HTR-8/SVneo (cell line): Measurements from ENCODE around the gene OTX2.

Experiments used
- DNase-seq: peaks from one replicate; pipeline ENCODE4 v3.0.0; 2011; ENCODE audit warnings: low spot score, mixed read lengths; ENCODE audit not compliant: insufficient read length
- FAIRE-seq: peaks from 2 replicates; lab custom pipeline; 2011; peaks lifted over from hg19 to GRCh38; lab: Jason Lieb, UNC

The OTX2 gene

DNA sequence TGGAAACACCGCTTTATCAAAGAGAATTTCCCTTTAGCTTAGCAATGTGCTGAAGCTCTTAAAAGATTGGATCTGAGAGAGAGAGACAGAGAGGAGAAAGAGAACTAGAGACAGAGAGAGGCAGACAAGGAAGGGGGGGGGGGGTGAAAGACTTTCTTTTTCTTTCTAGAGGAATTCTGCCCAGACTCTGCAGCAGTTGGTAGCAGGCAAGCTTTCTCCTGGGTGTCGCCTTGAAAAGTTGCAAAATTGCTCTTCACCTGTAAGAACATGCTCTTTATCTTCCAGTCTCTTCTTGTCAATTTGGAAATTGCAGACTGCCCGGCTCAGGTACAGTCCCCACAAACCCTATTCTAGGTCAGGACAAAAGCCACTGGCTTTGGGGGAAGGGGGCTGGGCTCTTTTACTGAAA lies 2.9 kb upstream of the OTX2 start:
- DNase-seq = no peak
- no peak for FAIRE-seq

DNA sequence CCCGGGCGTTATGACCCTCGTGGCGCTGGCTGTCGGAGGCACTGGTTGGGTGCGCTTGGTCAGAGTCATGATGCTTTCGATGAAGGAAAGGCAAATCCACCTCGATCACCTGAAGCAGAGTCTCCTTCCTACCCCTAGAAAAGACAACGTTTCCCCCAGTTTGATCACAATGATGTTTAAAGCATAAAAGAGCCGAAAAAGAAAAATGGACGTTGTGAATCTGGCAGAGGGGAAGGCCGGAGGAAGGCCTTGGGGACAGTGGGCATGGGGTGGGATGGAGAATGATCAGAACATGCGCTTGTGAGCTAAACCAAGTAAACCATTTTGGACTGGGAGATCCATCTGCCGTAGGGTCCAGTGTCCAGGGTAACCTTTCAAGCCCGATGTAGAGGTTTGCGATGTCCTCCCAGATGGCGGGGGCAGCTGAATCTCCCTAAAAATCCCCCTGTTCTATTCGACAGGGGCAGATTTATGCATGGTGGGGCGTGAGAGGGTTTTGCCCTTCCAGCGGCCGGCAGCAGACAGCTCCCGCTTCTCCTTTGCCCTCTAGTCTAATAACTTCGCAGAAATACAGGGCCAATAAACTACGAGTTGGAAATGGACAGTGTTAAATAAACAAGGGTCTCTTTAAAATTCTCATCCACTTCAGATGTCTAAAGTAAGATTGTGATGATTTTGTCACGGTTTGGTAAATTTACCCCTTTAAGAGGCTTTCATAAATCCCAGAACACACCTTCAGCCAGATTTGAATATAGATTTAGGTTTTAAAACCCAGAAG lies 2.3 kb upstream of the OTX2 start:
- FAIRE-seq = peak; percentile 86
- no peak for DNase-seq

DNA sequence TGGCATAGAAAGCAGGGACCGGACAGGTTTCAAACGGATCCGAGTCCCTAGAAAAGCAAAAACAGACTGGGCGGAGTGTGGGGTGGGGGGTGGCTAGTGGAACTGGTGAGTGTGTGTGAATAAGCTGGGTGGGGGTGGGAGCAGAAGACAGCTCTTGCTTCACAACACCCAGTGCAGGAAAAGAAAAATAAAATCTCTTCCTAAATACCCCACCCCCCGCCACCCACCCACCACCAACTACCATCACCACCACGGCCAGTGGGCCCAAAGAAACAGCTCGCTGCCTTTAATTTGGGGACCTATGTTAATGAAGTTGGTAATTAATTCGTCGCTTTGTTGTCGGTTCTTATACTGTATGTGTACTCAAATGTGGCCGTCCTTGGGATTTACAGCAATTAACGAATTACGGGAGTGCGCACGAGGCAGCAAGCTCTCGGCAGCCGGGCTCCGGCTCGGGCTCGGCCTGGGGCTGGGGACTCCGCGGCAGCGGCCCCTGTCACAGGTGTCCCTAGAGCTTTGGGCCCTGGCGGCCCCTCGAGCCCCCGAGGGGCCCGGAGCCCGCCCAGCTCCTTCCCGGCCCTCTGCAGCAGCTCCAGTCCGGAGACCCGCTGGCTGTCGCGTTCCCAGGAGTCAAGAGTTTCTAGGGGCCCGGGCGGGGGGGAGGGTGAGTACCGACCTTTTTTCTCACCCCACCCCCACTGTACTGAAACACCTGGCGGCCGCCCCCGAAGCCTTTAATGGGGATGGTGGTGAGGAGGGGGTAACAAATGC lies 1.5 kb upstream of the OTX2 start:
- FAIRE-seq = no peak
- DNase-seq = no peak

DNA sequence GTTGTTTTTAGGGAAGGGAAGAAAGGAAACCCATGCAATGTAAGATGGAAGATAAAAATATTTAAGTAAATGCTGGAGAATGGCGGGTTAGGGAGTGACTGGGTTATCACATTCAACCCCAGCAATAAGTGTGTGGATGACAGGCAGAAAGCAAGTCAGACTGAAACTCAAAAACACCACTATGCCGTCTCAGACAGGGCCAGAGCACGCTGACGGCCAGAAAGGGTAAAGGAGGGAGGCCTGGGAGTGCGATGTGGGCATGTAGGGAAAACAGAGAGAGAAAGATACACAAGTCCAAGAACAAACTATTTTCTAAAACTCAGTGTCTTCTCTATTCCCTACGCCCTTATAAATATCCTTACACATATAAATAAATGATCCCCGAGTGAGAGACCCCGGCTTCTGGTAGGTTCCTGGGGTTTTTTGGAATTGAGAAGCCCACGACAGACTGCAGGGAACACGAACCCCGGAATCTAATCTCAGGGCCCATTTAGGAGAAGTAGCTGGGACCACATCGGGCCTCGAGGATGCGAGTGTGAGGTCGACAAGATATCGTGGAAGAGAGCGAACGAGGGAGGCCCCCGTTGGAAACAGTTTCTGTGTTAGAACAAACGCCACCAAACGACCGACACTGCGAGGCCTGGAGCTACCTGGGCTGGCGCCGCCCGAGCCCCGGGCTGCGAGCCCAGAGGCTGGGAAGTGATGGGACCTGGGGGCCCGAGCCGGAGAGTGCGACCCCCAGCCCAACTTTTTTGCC lies 735 bp upstream of the OTX2 start:
- FAIRE-seq (no peak), DNase-seq (no peak)

DNA sequence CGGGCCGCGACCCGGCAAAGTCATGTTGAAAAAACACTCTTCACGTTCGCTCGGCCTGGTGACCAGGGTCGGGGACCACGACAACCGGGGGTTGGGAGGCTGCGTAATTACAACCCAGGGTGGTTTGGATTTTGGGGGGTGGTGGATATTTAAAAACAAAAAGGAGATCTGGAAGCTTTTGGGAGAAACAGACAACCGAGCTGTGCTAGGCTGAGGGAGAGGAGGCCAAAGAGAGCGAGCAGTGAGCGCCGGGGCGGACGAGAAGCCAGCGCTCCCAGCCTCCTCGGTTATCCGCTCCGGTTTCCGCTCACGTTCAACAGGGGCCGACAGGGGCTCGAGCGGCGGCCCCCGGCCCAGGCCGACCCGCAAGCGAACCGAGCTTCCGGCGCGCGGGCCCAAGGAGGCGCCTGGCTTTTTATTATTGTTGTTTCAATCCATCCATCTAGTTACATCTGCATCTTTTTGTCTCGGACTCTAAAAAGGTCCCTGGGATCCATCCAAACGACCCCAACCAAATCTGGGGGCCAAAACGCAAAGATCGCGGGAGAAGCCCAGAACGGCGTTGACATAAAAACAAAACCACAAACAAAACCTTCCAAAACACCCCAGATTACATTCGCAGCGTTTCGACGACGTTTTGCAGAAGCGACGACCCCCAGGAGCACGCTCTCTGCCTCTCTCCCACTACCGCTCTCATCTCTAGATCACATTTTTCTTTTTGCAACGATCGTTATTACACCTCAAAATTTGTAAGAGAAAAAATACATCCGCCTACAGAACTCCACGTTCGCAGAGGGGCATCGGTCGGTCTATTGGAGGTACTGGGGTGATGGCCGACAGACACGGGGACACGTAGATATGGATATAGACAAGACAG lies 771 bp downstream of the OTX2 start:
- DNase-seq (no peak), FAIRE-seq (no peak)

DNA sequence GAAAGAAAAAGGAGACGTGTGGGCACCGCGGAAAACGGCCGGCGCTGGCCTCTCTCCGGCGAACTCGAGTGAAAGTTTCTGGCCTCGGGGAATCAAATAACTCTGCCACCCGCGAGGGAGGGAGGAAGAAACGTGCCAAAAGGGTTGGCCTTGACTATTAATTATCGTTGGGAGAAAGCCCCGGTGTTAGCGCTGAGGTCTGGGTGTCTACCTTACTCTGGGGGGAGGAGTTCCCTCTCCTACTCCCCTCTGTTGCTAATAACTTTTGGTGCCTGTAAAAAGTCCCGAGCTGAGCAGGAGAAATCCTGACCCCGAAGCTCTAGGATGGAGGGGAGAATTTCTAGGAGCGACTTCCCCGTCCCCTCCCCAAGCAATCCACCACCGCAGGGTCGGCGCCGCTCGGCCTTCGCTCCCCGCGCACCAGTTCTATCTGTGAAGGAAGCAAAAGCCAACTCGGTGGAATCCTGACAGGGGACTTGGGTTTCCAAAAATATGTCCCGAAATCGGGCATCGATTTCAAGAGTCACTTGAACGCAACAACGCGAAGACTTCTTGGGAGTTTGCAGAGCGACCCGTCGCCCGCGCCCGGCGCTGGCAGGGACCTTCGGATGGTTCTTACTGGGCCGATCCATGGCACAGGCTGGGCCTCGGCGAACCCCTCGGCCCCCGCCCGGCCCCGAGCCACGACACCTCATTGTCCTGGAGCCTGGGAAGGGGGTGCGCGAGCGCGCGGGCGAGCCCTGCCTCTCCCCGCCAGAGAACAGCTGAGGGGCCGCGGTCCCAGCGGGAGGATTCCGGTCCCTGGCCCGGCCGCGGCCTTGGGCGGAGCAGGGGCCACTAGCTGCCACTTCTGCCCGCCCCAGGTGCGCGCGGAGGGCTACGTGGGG lies 1.7 kb downstream of the OTX2 start:
- DNase-seq (no peak), FAIRE-seq (no peak)

DNA sequence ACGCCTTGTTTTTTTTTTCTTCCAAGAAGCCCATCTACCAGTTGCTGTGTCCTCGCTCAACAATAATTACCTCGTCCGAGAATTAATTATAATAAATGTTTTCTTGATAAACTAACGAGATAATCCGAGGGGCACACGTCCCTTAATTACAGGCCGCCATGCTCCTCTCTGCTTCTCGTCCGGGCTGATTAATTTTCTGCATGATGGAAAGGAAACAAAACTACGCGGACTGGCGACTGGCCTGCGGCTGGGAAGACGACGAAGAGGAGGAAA lies 2.2 kb downstream of the OTX2 start:
- DNase-seq (no peak), FAIRE-seq (no peak)

DNA sequence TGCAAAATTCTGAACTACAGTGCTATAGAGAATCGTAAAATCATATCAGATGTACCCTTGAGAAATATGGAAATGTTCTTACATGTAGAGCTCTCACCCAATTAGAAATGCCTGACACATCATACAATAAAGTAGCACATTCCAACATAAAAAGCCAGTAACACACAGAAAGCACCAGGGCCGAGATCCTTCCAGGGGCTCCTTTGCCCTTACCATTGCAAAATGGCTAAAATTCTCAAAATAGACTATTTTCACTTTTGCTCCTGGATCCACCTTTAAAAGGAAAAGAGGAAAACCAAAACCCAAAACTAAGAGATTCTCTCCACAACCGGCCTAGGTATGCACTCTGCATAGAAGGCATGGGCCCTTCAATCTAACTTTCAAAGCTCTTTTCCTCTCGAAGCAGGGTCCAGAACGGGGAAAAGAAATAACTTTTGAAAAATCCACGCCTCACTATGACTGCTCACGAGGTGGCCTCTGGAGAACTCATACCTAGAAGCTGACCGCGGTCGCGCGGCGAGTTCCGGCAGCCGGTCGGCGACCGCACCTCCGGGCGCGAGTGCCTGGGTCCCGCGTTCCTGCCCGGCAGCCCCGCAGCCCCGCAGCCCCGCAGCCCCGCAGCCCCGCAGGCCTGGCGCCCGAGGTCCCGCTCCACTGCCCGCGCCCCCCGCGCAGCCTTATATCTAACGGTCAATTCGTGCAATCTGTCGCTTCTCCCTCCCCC lies 2.7 kb downstream of the OTX2 start:
- no peak for DNase-seq
- FAIRE-seq = peak; percentile 9

DNA sequence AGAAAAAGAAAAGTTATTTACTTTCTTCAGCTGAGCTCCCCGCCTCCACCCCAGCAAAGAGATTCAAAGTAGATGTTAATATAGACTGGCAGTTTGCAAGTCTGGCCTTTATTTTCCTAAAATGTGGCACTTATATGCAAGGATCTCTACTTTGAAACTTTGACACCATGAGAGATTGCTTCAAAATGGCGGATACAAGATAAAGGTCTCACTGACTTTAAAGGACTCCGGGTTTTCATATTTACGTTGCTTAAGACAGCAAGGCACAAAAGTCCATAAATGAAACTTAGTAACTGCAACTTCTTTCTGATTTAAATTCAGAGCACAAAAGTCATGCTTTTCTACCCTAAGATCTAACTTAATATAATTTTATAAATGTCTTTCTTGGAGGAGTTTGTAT lies 3.5 kb downstream of the OTX2 start:
- DNase-seq = no peak
- FAIRE-seq = no peak

DNA sequence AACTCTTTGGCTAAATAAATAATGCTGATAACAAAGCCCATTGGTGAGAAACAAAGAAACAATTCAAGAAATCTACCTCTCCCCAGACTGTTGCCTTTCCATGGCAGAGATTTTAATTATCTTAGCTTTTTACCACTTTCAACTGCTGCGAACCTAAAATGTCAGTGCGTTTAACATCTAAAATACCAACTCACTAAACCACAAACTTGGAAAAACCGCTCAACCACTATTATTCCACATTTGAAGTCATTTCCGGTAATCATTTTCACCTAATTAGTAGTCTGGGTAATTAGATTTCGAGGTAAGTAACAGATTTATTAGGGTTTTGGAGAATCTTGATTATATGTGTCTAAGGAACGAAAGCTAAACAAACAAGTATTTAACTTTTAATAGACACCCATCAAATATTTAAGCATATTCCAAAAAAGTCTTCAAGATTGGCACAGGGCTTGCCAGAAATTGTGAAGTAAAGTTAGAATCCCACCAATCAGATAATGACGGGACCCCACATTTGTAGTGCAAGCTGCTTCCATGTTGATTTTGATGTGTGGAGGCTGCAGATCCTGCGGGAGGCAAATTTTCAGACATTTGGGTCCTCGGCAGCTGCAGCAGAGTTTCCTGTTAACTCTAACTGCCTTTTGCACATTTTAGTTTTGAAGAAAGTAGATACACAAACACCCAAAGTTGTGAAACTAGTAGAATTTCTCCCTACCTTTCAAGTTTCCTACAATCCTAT lies 4.1 kb downstream of the OTX2 start:
- FAIRE-seq (peak; percentile 42), DNase-seq (no peak)

DNA sequence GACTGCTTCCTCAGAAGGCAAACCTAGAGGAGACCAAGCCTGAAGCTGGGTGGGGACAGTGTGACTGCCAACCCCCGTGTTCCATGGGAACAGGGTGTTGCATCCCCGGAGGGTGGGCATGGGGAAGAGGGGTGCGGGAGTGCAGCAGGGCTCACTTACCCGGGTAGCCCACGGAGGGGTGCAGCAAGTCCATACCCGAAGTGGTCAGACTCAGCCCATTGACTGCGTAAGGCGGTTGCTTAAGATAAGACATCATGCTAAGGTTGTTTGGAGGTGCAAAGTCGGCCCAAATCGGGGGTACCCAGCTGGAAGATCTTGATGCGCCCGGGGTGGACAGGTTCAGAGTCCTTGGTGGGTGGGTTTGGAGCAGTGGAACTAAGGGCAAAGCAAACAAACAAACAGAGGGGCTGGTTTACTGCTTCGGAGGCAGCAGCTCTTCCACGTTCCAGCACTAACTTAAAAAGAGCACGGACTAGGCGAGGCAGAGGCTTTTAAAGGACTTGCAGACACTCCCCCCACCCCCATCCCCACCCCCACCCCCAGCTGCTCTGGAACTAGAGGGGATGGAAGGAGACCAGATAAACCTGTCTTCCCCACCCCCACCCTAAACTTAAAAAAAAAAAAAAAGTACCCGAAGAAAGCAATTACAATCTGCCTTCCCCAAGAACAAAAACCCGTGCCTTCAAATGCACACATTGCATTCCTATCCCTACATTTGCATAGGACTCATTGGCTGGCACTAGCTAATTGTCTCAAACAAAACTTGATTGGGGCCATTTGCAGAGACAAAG lies 4.9 kb downstream of the OTX2 start:
- FAIRE-seq = no peak
- no peak for DNase-seq

DNA sequence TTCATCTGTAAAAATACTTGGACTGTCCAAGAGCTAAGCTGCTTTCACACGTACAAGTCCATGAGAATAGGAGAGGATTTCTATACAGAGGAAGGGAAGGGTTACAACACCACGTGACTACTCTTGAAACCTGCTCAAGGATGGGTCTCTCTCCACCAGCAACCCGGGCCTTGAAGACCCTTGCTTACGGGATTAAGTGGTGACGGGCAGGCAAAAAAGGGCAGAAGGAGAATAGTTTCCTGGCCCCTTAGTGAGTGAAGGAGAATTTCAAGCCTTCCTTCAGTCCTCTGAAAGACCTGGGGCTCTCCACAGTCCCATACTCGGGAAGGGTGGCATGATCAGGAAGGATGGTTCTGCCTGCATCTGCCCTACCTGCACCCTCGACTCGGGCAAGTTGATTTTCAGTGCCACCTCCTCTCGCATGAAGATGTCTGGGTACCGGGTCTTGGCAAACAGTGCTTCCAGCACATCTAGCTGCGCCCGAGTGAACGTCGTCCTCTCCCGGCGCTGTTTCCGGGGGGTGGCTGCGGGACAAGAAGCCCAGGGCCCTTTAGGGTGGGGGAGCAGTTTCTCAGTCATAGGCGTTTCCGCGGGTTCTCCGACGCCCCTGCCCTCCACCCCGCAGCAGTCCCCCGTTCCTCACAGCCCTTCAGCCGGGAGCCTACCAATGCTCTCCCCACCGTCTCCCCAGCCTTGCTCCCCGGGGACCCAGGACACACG lies 6.3 kb downstream of the OTX2 start:
- FAIRE-seq = peak; percentile 80

DNA sequence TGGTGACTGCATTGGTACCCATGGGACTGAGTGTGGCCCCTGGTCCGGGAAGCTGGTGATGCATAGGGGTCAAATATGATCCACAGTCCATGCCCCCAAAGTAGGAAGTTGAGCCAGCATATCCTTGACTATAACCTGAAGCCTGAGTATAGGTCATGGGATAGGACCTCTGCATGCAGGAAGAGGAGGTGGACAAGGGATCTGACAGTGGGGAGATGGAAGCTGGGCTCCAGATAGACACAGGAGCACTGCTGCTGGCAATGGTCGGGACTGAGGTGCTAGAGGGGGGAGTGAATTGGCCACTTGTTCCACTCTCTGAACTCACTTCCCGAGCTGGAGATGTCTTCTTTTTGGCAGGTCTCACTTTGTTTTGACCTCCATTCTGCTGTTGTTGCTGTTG lies 8.4 kb downstream of the OTX2 start:
- peak; percentile 82 for FAIRE-seq
- no peak for DNase-seq

More for the DNA sequence above, 6.3 kb downstream of the OTX2 start:
- no peak for DNase-seq

DNA sequence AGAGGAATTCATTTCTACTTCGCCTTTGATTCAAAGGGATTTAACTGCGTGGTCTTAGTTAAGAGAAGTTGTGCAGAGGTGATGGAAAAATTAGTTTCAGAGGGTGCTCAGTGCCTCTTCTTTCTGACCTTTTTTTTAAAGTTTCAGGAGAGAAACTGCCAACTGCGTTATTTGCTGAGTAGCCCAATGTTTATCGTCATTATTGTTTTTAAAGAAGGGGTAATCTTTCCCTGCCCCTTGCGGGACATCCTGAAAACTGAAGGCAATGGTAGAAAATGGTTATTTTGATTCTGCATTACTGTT lies 11.0 kb downstream of the OTX2 start:
- FAIRE-seq (no peak), DNase-seq (no peak)

DNA sequence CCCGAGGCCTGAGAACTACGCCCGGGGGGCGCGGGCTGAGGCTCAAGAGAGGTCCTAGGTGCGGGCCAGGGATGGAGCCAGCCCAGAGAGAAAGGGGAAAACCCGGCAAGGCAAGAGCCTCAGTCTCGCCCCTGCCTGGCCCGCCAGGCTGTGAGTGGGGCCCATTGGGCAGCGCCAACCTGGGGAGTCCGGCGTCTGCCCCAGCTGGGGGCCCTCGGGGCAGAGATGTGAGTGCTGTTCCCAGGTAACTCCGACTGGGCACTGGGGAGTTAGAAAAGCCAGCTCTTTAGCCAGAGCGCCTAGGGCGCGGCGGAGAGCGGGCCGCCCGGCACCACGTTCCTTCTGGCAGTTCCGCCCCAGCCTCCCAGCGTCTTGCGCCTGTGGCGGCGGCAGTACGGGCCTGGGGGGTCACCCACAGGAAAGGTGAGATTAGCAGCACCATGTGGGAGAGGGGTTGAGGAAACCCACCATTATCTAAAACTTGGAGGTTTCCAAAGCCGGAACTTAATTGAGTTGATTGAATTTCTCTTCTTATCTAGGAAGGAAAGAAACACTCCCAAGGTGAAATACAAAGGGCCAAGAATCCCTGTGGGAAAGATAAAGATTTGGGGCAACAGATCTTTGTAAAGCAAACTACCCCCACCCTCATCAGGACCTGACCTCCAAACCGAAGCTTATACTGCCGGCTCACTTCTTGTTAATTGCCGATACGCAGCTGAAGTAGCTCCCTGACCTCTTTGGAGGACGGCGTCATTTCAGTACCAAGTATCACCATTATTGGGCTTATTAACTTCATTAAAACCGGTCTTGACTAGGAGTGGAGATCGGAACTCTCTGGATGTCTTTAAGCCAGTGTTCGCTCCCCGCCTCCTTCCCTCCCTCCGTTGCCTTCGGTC lies 11.6 kb downstream of the OTX2 start:
- peak; percentile 23 for FAIRE-seq
- no peak for DNase-seq
